HG03196 (cell line): Measurements from ENCODE around the gene FBLIM1.

ENCODE experiments used
- ATAC-seq: cut with Tn5 transposase; IDR thresholded peaks from one replicate; pipeline ENCODE4 v1.9.1; 2021; ENCODE audit not compliant: unreplicated experiment

FBLIM1 gene

DNA sequence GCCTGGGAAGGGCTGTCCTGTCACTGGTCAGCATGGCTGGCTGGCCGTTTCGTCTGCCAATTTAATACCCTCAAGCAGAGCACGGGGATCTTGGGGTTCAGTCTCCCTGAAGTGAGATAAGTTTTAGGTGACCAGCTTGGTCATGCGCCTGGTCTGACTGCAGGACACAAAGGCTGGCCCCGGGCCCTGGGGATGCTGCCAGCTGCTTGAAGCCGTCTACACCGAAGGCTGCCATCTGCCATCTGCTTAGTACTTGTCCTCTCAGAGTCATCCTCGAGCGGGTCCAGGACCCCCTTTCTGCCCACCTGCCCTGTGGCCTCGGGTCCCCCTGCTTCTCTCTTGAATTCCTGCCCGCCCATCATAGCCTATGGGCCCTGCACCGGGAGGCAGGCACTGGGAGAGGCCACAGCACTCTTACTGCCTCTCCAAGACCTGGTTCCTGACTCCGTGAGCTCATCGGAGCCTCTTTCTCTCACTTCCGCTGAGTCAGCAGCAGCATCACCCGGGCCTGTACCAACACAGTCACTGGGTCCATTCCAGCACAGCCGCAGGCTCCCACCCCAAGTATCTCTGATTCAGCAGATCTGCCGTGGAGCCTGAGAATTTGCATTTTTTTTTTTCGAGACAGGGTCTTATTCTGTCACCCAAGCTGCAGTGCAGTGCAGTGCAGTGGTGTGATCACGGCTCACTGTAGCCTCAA is 7.0 kb downstream of the FBLIM1 start:
- ATAC-seq = no peak

GRCh38 chr1:15767941-15768340 is 9.3 kb downstream of the FBLIM1 start:
- no peak for ATAC-seq

DNA sequence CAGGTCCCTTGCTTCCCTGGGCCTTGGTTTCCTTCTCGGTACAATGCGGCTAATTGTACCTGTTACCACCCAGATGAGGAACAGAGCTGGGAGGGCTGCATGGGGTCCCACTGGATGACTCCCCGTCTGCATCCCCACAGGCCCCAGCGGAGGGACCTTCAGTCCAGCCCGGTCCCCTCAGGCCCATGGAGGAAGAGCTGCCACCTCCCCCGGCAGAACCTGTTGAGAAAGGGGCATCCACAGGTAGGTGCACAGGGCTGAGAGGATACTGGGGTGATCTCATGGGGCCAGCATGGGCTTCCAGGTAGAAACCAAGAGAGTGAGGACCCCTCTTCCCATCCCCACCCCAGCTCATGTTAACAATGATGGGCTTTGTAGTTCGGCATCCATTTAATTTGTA is 9.8 kb downstream of the FBLIM1 start:
- no peak for ATAC-seq

DNA sequence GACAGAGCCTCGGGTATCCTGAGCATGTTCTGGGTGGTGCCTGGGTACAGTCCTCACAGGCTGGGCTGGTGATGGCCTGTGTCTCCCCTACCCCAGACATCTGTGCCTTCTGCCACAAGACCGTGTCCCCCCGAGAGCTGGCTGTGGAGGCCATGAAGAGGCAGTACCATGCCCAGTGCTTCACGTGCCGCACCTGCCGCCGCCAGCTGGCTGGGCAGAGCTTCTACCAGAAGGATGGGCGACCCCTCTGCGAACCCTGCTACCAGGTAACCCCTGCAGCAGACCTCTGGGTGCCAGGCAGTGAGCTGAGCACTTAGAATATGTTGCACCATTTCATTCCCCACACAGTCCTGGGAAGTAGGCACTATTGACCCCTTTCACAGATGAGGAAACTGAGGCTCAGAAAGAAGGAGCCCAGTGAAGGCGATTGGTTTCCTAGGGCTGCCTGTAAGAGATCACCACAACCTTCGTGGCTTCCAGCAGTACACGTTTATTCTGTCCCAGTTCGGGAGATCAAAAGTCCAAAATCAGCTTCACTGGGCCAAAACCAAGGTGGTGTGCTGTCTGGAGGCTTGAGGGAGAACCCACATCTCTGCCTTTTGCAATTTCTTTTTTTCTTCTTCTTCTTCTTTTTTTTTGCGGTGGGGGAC is 11.8 kb downstream of the FBLIM1 start:
- no peak for ATAC-seq

DNA sequence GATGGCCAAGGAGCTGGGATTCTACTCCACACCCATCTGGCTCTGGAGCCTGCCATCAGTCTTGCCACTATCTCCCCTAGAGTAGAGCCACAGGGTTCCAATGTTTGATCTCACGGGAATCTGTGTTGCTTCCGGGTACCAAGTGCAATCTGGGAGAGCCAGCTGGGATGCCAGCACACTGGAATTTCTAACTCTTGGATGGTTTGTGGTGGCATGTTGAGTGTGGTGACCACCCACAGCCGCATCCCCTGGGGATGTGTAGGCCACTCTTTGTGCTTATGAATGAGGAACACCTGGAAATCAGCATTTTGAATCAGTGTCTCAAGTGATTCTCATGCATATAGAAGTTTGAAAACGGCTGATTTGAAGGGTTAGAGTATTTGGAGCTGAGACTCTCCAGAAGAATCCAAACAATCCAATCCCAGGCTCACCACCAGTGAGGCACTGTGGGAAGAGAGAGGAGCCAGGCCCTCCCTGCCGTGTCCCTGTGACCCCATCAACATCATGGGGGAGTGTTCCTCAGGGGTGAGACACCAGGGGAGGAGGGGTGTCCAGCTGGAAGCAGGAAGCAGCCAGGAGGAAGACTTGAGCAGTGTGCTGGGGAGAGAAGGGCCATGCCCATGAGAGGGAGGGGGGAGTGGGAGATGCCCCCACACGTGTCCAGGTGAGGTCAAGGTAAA is 13.4 kb downstream of the FBLIM1 start:
- ATAC-seq = no peak

DNA sequence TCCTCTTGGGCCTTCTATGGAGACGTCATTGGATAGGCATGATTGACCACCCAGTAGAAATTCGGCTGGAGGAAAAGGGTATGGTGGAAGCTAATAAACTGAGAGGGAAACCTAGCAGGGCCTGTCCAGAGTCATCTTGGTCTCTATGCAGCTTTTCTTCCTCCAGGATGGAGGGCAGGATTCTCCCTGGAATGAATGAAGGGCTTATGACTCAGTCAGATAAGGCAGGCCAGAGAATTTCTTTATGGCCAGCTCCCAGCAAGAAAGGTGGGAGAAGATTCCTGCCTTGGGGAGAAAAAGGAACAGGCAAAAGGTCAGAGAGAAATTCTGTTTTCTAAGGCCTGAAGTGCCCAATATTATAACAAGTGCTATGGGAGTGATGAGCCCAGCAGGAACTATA is 17.1 kb downstream of the FBLIM1 start:
- ATAC-seq = no peak

DNA sequence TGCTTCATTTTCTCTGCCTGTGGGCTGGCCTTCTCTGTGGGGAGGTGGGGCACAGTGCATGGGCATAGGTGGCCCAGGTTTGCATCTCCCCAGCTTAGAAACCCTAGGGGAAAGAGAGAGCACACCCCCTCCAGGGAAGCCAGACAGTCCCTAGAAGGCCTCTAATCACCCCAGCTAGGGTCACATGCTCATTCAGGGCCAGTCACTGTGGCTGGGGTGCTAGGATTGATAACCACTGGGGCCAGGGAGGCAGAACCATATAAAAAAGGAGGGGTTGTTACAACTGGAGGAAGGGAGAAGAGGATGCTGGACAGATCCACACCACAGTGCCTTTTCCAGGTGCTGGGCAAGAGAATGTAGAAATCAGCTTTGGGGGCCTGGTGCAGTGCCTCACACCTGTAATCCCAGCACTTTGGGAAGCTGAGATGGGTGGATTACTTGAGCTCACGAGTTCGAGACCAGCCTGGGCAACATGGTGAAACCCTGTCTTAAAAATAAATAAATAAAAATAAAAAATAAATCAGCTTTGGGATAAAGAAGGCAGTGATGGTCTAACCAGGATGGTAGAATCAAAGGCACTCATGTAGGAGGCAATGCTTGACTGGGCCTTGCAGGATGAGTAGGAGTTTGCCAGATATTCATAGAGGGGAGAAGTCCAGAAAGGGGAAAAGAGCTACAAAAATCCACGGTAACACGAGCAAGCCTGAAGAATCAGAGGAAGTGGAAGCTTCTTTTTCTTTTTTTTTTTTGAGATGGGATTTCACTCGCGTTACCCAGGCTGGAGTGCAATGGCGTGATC is 19.5 kb downstream of the FBLIM1 start:
- ATAC-seq = no peak

DNA sequence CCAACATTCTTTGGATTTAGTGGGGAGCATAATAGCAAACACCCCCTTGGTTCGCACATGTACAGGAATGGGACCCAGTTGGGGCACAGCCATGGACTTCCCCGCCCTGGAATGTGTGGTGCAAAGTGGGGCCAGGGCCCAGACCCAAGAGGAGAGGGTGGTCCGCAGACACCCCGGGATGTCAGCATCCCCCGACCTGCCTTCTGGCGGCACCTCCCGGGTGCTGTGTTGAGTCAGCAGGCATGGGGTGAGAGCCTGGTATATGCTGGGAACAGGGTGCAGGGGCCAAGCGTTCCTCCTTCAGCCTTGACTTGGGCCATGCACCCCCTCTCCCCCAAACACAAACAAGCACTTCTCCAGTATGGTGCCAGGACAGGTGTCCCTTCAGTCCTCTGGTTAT is 27.1 kb downstream of the FBLIM1 start:
- ATAC-seq = no peak

- ATAC-seq = no peak
Observed at GRCh38 chr1:15786581-15786980, 28.0 kb downstream of the FBLIM1 start.

- no peak for ATAC-seq
Observed at GRCh38 chr1:15788624-15789301, 30.2 kb downstream of the FBLIM1 start.

- ATAC-seq = no peak
Observed at GRCh38 chr1:15796086-15796462, 37.5 kb downstream of the FBLIM1 start.

DNA sequence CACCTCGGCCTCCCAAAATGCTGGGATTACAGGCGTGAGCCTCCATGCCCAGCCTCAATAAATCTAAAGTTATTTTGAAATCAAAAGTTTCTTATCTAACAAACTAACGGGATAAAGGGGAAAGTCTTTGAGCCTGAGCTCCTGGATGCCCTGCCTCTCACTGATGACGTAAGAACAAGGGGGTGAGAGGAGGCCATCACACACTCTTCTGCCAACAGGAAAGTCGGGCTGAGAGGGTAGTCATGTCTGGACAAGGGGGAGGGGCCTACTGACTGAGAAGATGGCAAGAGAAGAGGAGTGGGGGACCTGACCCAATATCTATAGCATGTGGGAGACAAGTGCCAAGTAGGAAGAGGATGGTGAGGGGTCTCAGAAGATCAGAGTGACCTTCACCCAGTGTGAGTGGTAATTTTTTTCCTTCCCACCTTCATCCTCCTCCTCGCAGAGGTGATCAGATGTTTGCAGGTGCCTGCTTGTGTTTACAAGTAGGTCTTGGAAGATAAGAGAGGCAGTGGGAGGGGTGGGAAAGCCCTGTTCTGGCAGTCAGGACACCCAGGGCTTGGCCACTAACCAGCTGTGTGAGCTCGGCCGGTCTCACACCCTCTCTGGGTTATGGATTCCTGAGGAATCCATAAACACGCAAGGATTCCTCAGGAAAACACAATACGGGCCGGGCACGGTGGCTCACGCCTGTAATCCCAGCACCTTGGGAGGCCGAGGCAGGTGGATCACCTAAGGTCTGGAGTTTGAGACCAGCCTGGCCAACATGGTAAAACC is 39.2 kb downstream of the FBLIM1 start:
- ATAC-seq = no peak

GRCh38 chr1:15799004-15799867 is 40.6 kb downstream of the FBLIM1 start:
- no peak for ATAC-seq

DNA sequence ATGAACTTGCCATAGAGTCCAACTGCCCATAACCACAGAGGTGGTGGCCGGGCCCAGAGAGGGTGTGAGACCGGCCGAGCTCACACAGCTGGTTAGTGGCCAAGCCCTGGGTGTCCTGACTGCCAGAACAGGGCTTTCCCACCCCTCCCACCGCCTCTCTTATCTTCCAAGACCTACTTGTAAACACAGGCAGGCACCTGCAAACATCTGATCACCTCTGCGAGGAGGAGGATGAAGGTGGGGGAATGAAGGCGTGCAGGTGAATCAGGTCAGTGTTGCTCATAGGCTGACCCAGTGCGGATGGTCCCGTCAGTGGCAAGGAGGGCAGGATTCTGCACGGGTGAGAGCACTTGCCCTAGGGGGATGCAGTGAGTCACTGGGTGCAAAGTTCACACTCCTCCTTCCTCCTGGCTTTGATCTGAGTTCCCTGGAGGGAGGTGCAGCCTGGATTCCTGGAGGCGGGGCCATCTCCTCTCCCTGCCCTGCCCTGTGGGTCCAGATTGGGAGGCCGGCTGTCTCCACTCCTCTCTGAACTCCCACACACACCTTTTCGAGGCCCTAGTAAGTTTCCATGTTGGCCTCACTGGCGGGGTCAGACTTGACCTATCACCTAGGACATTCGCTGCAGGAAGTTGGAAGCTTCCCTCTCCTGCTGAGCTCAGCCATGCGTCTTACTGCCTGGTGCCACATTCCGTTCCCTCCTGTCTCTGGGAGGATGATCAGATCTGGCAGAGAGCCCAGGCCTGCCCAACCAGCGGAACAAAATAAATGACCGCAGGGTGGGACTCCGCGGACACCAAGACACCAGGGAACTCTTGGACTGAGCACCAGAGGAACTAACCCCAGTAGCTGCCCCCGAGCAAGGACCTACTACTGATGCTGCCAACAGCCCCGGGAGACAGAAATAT is 41.6 kb downstream of the FBLIM1 start:
- no peak for ATAC-seq

- ATAC-seq = no peak
Observed at GRCh38 chr1:15802234-15802965, 43.8 kb downstream of the FBLIM1 start.

DNA sequence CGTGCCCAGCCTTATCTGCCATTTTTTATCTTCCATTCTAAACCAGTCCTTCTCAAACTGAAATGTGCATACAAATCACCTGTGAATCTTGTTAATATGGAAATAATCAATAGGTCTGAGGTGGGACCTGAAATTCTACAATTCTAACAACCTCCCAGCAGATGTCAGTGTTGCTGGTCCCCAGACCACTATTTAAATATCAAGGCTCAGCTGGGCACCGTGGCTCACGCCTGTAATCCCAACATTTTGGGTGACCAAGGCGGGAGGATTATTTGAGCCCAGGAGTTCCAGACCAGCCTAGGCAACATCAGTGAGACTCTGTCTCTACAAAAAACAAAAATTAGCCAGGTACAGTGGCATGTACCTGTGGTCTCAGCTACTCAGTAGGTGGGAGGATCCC is 44.8 kb downstream of the FBLIM1 start:
- no peak for ATAC-seq

- no peak for ATAC-seq
Observed at GRCh38 chr1:15804060-15804459, 45.5 kb downstream of the FBLIM1 start.

- no peak for ATAC-seq
Observed at GRCh38 chr1:15807121-15807520, 48.5 kb downstream of the FBLIM1 start.
